Type B pancreatic cell (in vitro differentiated cells): ENCODE results near the gene ZBTB22. TPM values are rescaled to one million over a fixed set of nuclear protein-coding genes. Genes with fewer than 3 reads are reported as not detected.
"Not testable (repeated sequence)": the region's sequence is repeated elsewhere in the genome, so short reads cannot be mapped to it uniquely, and the experiment has no call there.

Experiments
- DNase-seq: peaks from one replicate; pipeline ENCODE4 v3.0.0; 2021; ENCODE audit warnings: mixed read lengths; ENCODE audit not compliant: unreplicated experiment; ENCODE audit errors: extremely low spot score
- H3K27ac Mint-ChIP-seq: 2 replicates; pipeline ENCODE4 v1.8.0; 2021; ENCODE audit warnings: mild to moderate bottlenecking, mixed read lengths
- H3K27me3 Mint-ChIP-seq: 2 replicates; pipeline ENCODE4 v1.8.0; 2021; ENCODE audit warnings: mixed read lengths
- H3K36me3 Mint-ChIP-seq: 2 replicates; pipeline ENCODE4 v1.8.0; 2021; ENCODE audit warnings: mixed read lengths
- H3K4me1 Mint-ChIP-seq: one replicate; pipeline ENCODE4 v1.8.0; 2021; ENCODE audit warnings: mixed read lengths; ENCODE audit not compliant: unreplicated experiment
- H3K4me3 Mint-ChIP-seq: 2 replicates; pipeline ENCODE4 v1.8.0; 2021; ENCODE audit warnings: mild to moderate bottlenecking, mixed read lengths
- H3K9me3 Mint-ChIP-seq: 2 replicates; pipeline ENCODE4 v1.8.0; 2021; ENCODE audit warnings: mixed read lengths
- CTCF ChIP-seq: fragments of 200-600 bp; sonication (generic); conservative IDR thresholded peaks from 2 replicates; pipeline ENCODE4 v1.5.0; 2021; ENCODE audit warnings: antibody characterized with exemption, mild to moderate bottlenecking
- total RNA-seq: library from RNA; stranded (reverse); gene quantifications from 2 replicates; pipeline ENCODE4 v1.2.1, GENCODE V29; 2021; ENCODE audit warnings: low replicate concordance

The ZBTB22 gene
- total RNA-seq, 1 donor from 2014 or later, result 21.1 TPM

DNA sequence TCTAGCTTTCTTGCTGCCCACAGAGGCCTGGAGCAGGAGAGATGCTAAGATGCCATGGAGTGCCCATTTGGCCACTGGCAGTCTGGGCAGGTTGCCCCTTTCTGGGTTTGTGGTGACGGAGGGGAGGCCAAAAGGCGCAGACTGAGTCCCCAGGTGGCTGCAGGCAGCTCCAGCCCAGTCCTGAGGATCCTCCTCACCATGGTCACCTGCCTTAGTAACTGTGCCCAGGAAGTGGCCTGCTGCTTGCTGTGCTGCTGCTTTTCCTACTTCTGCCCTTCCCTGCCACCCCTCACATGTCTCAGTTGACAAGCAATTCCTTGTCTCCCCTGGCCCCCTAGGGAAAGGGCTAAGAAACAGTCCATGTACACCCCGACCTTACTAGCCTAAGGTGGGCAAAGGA is 38.8 kb upstream of the ZBTB22 start:
- TF ChIP-seq CTCF, result no peak
- no peaks in the 10 kb centered on the region for H3K36me3 Mint-ChIP-seq
- no peak for DNase-seq
- H3K27me3 Mint-ChIP-seq, result no peaks in the 10 kb centered on the region
- H3K4me1 Mint-ChIP-seq, result peaks cover 26% of the 10 kb centered on the region
- H3K27ac Mint-ChIP-seq, result peak overlapping the region; percentile 61
- no peak overlapping the region for H3K4me3 Mint-ChIP-seq
- no peaks in the 10 kb centered on the region for H3K9me3 Mint-ChIP-seq

DNA sequence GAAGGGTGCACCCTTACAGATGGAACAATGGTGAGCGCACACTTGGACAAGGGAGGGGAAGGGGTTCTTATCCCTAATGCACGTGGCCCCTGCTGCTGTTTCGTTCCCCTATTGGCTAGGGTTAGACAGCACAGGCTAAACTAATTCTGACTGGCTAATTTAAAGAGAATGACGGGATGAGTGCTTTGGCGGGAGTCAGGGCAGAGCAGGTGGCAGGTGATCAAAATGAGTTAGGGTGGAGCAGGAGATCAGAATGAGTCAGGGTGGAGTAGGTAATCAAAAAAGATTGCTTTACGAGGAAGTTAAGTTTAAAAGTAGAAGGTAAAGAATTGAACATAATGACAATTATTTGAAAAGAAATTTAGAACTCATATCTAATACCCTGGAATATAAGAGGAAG is 38.3 kb upstream of the ZBTB22 start:
- not testable (repeated sequence) for H3K36me3 Mint-ChIP-seq, H3K9me3 Mint-ChIP-seq, DNase-seq, H3K27me3 Mint-ChIP-seq
- Mint-ChIP-seq H3K4me3 (peak overlapping the region; percentile 38), H3K4me1 (peaks cover 26% of the 10 kb centered on the region), H3K27ac (peak overlapping the region; percentile 61)

GRCh38 chr6:33347816-33348215 is 30.3 kb upstream of the ZBTB22 start:
- Mint-ChIP-seq H3K4me3 (no peak overlapping the region), H3K36me3 (no peaks in the 10 kb centered on the region), H3K4me1 (peaks cover 23% of the 10 kb centered on the region), H3K27me3 (peaks cover 10% of the 10 kb centered on the region), H3K9me3 (no peaks in the 10 kb centered on the region), H3K27ac (no peak overlapping the region)
- DNase-seq, result no peak
- no peak for TF ChIP-seq CTCF

DNA sequence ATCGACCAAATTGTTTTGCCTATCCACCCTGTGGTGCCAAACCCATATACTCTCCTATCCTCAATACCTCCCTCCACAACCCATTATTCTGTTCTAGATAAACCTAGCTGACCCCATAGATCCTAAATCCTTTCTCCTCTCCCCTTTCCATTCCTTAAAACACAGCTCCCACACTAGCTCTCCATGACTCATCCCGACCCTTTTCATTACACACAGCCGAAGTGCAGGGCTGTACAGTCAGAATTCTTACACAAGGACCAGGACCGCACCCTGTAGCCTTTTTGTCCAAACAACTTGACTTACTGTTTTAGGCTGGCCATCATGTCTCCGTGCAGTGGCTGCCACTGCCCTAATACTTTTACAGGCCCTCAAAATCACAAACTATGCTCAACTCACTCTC is 29.4 kb upstream of the ZBTB22 start:
- not testable (repeated sequence) for H3K9me3 Mint-ChIP-seq, H3K36me3 Mint-ChIP-seq, DNase-seq, H3K4me3 Mint-ChIP-seq
- peaks cover 10% of the 10 kb centered on the region for H3K27me3 Mint-ChIP-seq
- H3K27ac Mint-ChIP-seq, result peak overlapping the region; percentile 34
- H3K4me1 Mint-ChIP-seq, result peaks cover 21% of the 10 kb centered on the region

- no peaks in the 10 kb centered on the region for H3K36me3 Mint-ChIP-seq
- H3K9me3 Mint-ChIP-seq, result no peaks in the 10 kb centered on the region
- peak; percentile 79 for TF ChIP-seq CTCF
- H3K27me3 Mint-ChIP-seq, result peaks cover 10% of the 10 kb centered on the region
- no peak for DNase-seq
- H3K4me3 Mint-ChIP-seq, result peak overlapping the region; percentile 46
- peaks cover 21% of the 10 kb centered on the region for H3K4me1 Mint-ChIP-seq
- peak overlapping the region; percentile 84 for H3K27ac Mint-ChIP-seq
Measured at GRCh38 chr6:33344701-33345697, 27.5 kb upstream of the ZBTB22 start.

- Mint-ChIP-seq H3K27me3 (peaks cover 10% of the 10 kb centered on the region), H3K9me3 (no peaks in the 10 kb centered on the region), H3K4me1 (peaks cover 12% of the 10 kb centered on the region), H3K27ac (no peak overlapping the region), H3K4me3 (no peak overlapping the region), H3K36me3 (no peaks in the 10 kb centered on the region)
- no peak for TF ChIP-seq CTCF
- DNase-seq, result no peak
Measured at GRCh38 chr6:33343953-33344611, 26.5 kb upstream of the ZBTB22 start.

GRCh38 chr6:33343606-33343952 is 26.0 kb upstream of the ZBTB22 start:
- peaks cover 10% of the 10 kb centered on the region for H3K27me3 Mint-ChIP-seq
- H3K4me3 Mint-ChIP-seq, H3K27ac Mint-ChIP-seq, H3K9me3 Mint-ChIP-seq, DNase-seq, H3K36me3 Mint-ChIP-seq, H3K4me1 Mint-ChIP-seq: not testable (repeated sequence)
